ENCODE data around the gene IL4R.
"Not testable (repeated sequence)": the region's sequence is repeated elsewhere in the genome, so short reads cannot be mapped to it uniquely, and the experiment has no call there.

IL4R gene

GRCh38 chr16:27326738-27327585, 13.2 kb downstream of the IL4R start:
- DNase-seq (ENCODE audit: extremely low read depth, low read depth), result peak; percentile 90
- no peak; the same call in 1 of the 2 replicates for TF ChIP-seq CTCF (IDR thresholded peaks at IDR 0.05; ENCODE audit: low read depth, low read length)

GRCh38 chr16:27327586-27327915, 13.8 kb downstream of the IL4R start:
- no peak for DNase-seq (ENCODE audit: extremely low read depth, low read depth)
- TF ChIP-seq CTCF (IDR thresholded peaks at IDR 0.05; ENCODE audit: low read depth, low read length), result no peak

- DNase-seq (ENCODE audit: extremely low read depth, low read depth), result no peak
- TF ChIP-seq CTCF (IDR thresholded peaks at IDR 0.05; ENCODE audit: low read depth, low read length), result no peak
Measured at GRCh38 chr16:27328937-27329336, 15.2 kb downstream of the IL4R start.

GRCh38 chr16:27329376-27330079, 15.8 kb downstream of the IL4R start:
- DNase-seq (ENCODE audit: extremely low read depth, low read depth), result not testable (repeated sequence)

GRCh38 chr16:27330542-27330941, 16.8 kb downstream of the IL4R start:
- TF ChIP-seq CTCF (IDR thresholded peaks at IDR 0.05; ENCODE audit: low read depth, low read length), result no peak
- peak; percentile 94 for DNase-seq (ENCODE audit: extremely low read depth, low read depth)

GRCh38 chr16:27332105-27332504, 18.3 kb downstream of the IL4R start:
- no peak for TF ChIP-seq CTCF (IDR thresholded peaks at IDR 0.05; ENCODE audit: low read depth, low read length)
- DNase-seq (ENCODE audit: extremely low read depth, low read depth), result no peak

- no peak for DNase-seq (ENCODE audit: extremely low read depth, low read depth)
- TF ChIP-seq CTCF (IDR thresholded peaks at IDR 0.05; ENCODE audit: low read depth, low read length), result no peak
Measured at GRCh38 chr16:27333104-27333503, 19.3 kb downstream of the IL4R start.
